ENCODE measurements around the gene CLTCL1.

DNA sequence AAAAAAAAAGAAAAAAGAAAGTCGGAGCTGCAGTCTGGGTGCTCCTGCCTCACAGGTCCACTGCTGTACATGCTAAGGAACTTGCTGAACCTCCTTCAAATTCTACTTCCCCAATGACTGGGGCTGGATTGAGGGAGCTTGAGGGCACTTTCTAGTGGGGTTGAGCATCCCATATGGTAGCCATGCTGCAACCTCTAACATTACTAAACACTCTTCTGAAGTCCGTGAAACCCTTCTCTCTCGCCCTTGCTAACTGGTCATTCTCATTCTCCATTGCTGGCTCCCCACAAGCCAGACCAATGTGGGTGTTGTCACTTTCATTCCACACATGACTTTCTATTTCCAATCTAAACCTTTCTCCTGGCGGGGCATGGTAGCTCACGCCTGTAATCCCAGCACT, 148.3 kb downstream of the CLTCL1 start:
- TF ChIP-seq CTCF (IDR thresholded peaks at IDR 0.05) (no peak), POLR2A (IDR thresholded peaks at IDR 0.05) (no peak)

All from testis (tissue), 2 donors.